Panc1 (cell line): Measurements from ENCODE around the gene DMRT3. TPM values are rescaled to one million over a fixed set of nuclear protein-coding genes. Genes with fewer than 3 reads are reported as not detected.

ENCODE experiments used
- ATAC-seq: fragments of 200-7000 bp; cut with Tn5 transposase; 2 replicates; pipeline ENCODE4 v1.9.1; 2020; ENCODE audit warnings: mild to moderate bottlenecking, moderate library complexity
- Bru-seq: library from RNA; stranded (reverse); fragments of 400-500 nt; gene quantifications from one replicate; lab custom pipeline; 2021; lab: Mats Ljungman, UMichigan
- BruChase-seq, 2 experiments: library from RNA; stranded (reverse); fragments of 400-500 nt; gene quantifications; one replicate each; lab custom pipeline; 2021; lab: Mats Ljungman, UMichigan
- BruUV-seq: library from RNA; stranded (reverse); fragments of 400-500 nt; replicated peaks from 2 replicates; lab custom pipeline; 2021; lab: Mats Ljungman, UMichigan
- CTCF ChIA-PET: fragments of 300-600 bp; sonication (Branson Sonifier 250); formaldehyde crosslinking; loops from one replicate; lab custom pipeline; 2022; ENCODE audit warnings: antibody characterized with exemption; lab: Charles Lee
- POLR2A ChIA-PET: fragments of 300-600 bp; sonication (Branson Sonifier 250); formaldehyde crosslinking; loops from one replicate; lab custom pipeline; 2022; ENCODE audit warnings: antibody characterized with exemption; lab: Charles Lee
- DNase-seq: peaks from one replicate; pipeline ENCODE4 v3.0.0-alpha.2; 2010; ENCODE audit warnings: low read depth, low spot score
- H3K27ac ChIP-seq: 2 replicates; pipeline ENCODE4 v1.5.1; 2011; ENCODE audit warnings: mild to moderate bottlenecking, low read length, inconsistent platforms
- H3K27me3 ChIP-seq: fragments of 200-500 bp; sonication (Bioruptor generic); 2 replicates; pipeline ENCODE4 v1.6.0; 2014; ENCODE audit warnings: low read length, inconsistent platforms; ENCODE audit not compliant: control insufficient read depth, insufficient read depth
- H3K36me3 ChIP-seq: fragments of 200-500 bp; sonication (Bioruptor generic); 2 replicates; pipeline ENCODE4 v1.5.1; 2014; ENCODE audit warnings: inconsistent platforms, mild to moderate bottlenecking, low read length, moderate library complexity; ENCODE audit not compliant: control insufficient read depth, insufficient read depth
- H3K4me1 ChIP-seq: 2 replicates; pipeline ENCODE4 v1.5.1; 2011; ENCODE audit warnings: inconsistent platforms, mild to moderate bottlenecking, low read length, moderate library complexity; ENCODE audit not compliant: control insufficient read depth, insufficient read depth
- H3K4me3 ChIP-seq, 2 experiments: 2 replicates each; pipeline ENCODE4 v1.5.1; 2011 to 2012; ENCODE audit warnings: low read depth in 2 of 2, low read length in 2 of 2, mild to moderate bottlenecking in 2 of 2, inconsistent platforms in 1 of 2, moderate library complexity in 1 of 2
- H3K9me3 ChIP-seq: fragments of 200-500 bp; sonication (Bioruptor generic); 2 replicates; pipeline ENCODE4 v1.5.1; 2014; ENCODE audit warnings: low read depth, mild to moderate bottlenecking, inconsistent platforms, low read length, moderate library complexity; ENCODE audit not compliant: control insufficient read depth, insufficient read depth
- CTCF ChIP-seq: fragments of 450-650 bp; IDR thresholded peaks from 2 replicates; pipeline ENCODE4 v1.5.1; 2017; ENCODE audit warnings: mild to moderate bottlenecking
- POLR2AphosphoS5 ChIP-seq: IDR thresholded peaks from 2 replicates; pipeline ENCODE4 v1.6.1; 2012; ENCODE audit warnings: mild to moderate bottlenecking, low read depth, low read length, moderate library complexity
- SIN3A ChIP-seq: IDR thresholded peaks from 2 replicates; pipeline ENCODE4 v1.6.1; 2012; ENCODE audit warnings: low read depth, mild to moderate bottlenecking, low read length, moderate library complexity, borderline replicate concordance; ENCODE audit not compliant: insufficient read depth
- TCF7L2 ChIP-seq: IDR thresholded peaks from 2 replicates; pipeline ENCODE4 v1.6.1; 2011; ENCODE audit warnings: mild to moderate bottlenecking, low read depth, low read length, inconsistent platforms
- in situ Hi-C: cut with HindIII; loops from 2 replicates; pipeline ENCODE4 v1.10.0; 2016; ENCODE audit warnings: low sequenced_read_pairs, low pct_unique_long_range_greater_than_20kb
- intact Hi-C: fragments of 100-400 bp; cut with micrococcal nuclease; formaldehyde crosslinking; loops from one replicate; pipeline ENCODE4 v1.10.0; 2022; ENCODE audit not compliant: unreplicated experiment
- long read RNA-seq: library from polyadenylated mRNA; unstranded; transcript quantifications from one replicate; pipeline ENCODE4 v2.0.0, GENCODE V29; 2021; ENCODE audit not compliant: unreplicated experiment
- polyA plus RNA-seq: library from polyadenylated mRNA; unstranded; fragments of >200 nt; gene quantifications from one replicate; pipeline ENCODE4 v1.2.1, GENCODE V29; 2012; ENCODE audit warnings: missing spikeins; ENCODE audit not compliant: insufficient read length
- total RNA-seq: library from RNA; stranded (reverse); gene quantifications from one replicate; pipeline ENCODE4 v1.2.1, GENCODE V29; 2021; ENCODE audit not compliant: unreplicated experiment
- TF ChIP-seq, protein P1 (sequence below), 2 experiments: IDR thresholded peaks; 2 replicates each; pipeline ENCODE4 v1.6.1; 2011 to 2012; ENCODE audit warnings: low read depth in 2 of 2, control low read depth in 1 of 2, low read length in 1 of 2, mild to moderate bottlenecking in 1 of 2, moderate library complexity in 1 of 2; ENCODE audit not compliant: insufficient read depth in 1 of 2

Gene DMRT3, protein sequence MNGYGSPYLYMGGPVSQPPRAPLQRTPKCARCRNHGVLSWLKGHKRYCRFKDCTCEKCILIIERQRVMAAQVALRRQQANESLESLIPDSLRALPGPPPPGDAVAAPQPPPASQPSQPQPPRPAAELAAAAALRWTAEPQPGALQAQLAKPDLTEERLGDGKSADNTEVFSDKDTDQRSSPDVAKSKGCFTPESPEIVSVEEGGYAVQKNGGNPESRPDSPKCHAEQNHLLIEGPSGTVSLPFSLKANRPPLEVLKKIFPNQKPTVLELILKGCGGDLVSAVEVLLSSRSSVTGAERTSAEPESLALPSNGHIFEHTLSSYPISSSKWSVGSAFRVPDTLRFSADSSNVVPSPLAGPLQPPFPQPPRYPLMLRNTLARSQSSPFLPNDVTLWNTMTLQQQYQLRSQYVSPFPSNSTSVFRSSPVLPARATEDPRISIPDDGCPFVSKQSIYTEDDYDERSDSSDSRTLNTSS
- total RNA-seq (not detected), Bru-seq, nascent RNA (not detected), BruChase-seq, experiment 1, labeled RNA remaining after a 2-hour chase (not detected), BruChase-seq, experiment 2, labeled RNA remaining after a 6-hour chase (not detected)
- not detected for polyA plus RNA-seq
- long read RNA-seq = 0 reads

DNA sequence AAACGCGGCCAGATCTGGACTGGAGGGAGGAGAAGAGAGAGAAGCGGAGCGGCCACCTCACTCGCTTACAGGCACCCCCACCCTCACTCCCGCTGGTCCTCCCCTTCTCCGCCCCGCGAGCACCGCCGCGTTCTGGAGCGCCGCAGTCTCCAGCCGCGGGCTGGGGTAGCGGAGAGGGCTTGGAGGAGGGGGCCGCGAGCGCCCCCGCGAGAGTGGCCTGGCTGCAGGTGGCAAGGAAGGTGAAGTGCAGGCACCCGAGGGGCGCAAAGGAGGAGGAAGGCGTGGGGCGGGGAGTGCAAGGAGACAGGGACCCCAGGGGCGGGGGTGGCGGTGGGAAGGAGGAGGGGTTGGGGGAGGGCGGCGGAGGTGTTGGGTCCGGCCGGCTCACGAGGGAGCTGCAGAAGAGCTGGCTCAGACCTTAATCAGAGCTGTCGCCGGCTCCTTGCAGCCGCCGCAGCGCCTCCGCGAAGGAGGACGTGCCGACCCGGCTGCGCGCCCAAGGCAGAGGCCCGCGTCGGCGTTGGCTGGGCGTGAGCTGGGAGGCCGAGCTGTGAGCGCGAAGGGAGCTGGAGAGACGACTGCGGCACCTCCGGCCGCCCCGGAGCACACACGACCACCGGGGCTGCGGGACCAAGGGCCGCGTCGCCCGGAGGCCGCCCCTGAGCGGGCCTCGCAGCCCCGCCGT lies at the start of gene DMRT3:
DMRT3 (plus strand) TSS at position 398 of the 685 bp plus-strand sequence. CDS start 347 bp downstream, outside the sequence.
- intact Hi-C loops (no loop called here), in situ Hi-C loops (no loop called here)
- ChIA-PET POLR2A (no interaction called here), CTCF (no interaction called here)
- no peaks in the 10 kb centered on the region for H3K27me3 ChIP-seq
- BruUV-seq = no TSS peak
- no peaks in the 10 kb centered on the region for H3K36me3 ChIP-seq
- no peaks in the 10 kb centered on the region for H3K9me3 ChIP-seq
- H3K27ac ChIP-seq = no peak within 1 kb of the TSS
- no peaks in the 10 kb centered on the region for H3K4me1 ChIP-seq
- H3K4me3 ChIP-seq = no peak within 1 kb of the TSS
- DNase-seq = no peak
- TF ChIP-seq, protein P1, sequence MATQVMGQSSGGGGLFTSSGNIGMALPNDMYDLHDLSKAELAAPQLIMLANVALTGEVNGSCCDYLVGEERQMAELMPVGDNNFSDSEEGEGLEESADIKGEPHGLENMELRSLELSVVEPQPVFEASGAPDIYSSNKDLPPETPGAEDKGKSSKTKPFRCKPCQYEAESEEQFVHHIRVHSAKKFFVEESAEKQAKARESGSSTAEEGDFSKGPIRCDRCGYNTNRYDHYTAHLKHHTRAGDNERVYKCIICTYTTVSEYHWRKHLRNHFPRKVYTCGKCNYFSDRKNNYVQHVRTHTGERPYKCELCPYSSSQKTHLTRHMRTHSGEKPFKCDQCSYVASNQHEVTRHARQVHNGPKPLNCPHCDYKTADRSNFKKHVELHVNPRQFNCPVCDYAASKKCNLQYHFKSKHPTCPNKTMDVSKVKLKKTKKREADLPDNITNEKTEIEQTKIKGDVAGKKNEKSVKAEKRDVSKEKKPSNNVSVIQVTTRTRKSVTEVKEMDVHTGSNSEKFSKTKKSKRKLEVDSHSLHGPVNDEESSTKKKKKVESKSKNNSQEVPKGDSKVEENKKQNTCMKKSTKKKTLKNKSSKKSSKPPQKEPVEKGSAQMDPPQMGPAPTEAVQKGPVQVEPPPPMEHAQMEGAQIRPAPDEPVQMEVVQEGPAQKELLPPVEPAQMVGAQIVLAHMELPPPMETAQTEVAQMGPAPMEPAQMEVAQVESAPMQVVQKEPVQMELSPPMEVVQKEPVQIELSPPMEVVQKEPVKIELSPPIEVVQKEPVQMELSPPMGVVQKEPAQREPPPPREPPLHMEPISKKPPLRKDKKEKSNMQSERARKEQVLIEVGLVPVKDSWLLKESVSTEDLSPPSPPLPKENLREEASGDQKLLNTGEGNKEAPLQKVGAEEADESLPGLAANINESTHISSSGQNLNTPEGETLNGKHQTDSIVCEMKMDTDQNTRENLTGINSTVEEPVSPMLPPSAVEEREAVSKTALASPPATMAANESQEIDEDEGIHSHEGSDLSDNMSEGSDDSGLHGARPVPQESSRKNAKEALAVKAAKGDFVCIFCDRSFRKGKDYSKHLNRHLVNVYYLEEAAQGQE (IDR thresholded peaks at IDR 0.05; ENCODE audit: insufficient read depth in 1 of 2, low read depth in 2 of 2, low read length in 1 of 2) = no peak
- ATAC-seq = no peak

DNA sequence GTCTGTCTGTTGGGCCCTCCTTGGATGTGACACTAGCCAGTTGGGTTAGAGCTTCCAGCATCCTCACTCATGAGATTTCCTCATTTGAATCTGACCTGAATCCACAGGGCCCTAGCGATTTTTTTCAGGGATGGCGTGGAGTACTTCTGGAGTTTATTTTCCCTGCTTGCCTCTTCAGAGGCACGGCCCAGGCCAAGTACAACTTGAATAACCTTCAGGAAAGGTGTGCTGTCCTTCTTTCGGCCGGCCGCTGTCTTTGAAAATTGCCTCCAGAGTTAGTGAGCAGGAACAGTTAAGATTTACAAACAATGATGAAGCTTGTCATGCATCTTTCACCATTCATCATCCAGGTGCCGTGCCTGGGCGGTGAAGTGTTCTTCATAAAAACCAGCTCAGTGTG lies 49.5 kb upstream of the DMRT3 start:
- TF ChIP-seq TCF7L2 = no peak
- TF ChIP-seq SIN3A = no peak
- TF ChIP-seq POLR2AphosphoS5 = no peak
- no peak for TF ChIP-seq CTCF
- TF ChIP-seq, protein P1 (IDR thresholded peaks at IDR 0.05; ENCODE audit: insufficient read depth in 1 of 2, low read depth in 2 of 2, low read length in 1 of 2) = no peak
- Histone ChIP-seq H3K4me3 (no peak overlapping the region), H3K9me3 (no peaks in the 10 kb centered on the region), H3K27ac (no peak overlapping the region), H3K36me3 (no peaks in the 10 kb centered on the region), H3K27me3 (no peaks in the 10 kb centered on the region), H3K4me1 (no peaks in the 10 kb centered on the region)
- in situ Hi-C loops (no loop called here), intact Hi-C loops (no loop called here)
- ChIA-PET CTCF (interaction anchor here (0.5 kb wide), 1 partner anchor 15 kb away, joined by 6 read pairs; no protein-coding TSS in a partner anchor), POLR2A (no interaction called here)
- ATAC-seq (no peak), DNase-seq (no peak)
- no TSS peak for BruUV-seq
